DND-41 (cell line): Measurements from ENCODE around the gene SMARCC1.

Experiments
- CTCF ChIP-seq: IDR thresholded peaks from 2 replicates; pipeline ENCODE4 v1.5.1; 2012; ENCODE audit warnings: borderline replicate concordance, low read length, moderate library complexity, mild to moderate bottlenecking; ENCODE audit not compliant: poor library complexity, severe bottlenecking; ENCODE audit errors: extremely low read depth
- EZH2 ChIP-seq: IDR thresholded peaks from 3 replicates; pipeline ENCODE4 v1.6.1; 2012; ENCODE audit warnings: borderline replicate concordance, low read depth, mild to moderate bottlenecking, moderate library complexity, low read length, inconsistent platforms; ENCODE audit not compliant: severe bottlenecking

DNA sequence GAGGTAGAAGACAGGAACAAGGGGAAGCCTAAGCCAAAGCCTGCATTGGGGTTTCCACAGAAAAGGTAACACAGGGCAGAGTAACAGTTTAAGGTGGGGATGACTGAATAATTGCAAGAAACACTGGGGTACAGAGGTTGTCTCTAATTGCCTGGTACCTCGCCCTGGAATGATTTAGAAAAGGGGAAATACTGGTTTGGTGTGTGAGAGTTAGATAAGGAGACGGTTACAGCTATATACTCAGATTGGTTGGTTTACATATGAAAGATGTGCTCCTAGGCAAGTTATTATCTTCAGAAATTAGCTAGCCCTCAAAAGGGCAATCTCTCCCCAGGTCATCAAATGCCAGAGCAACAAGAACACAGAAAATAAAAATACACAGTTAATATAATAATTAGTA lies 58.8 kb downstream of the SMARCC1 start:
- no peak for TF ChIP-seq CTCF
- TF ChIP-seq EZH2 = no peak
